Ectodermal cell (in vitro differentiated cells): ENCODE measurements around the gene GPC5.
"Not testable (repeated sequence)": the region's sequence is repeated elsewhere in the genome, so short reads cannot be mapped to it uniquely, and the experiment has no call there.

Source experiments
- H3K27ac ChIP-seq: 2 replicates; pipeline ENCODE4 v1.7.0; 2013; ENCODE audit warnings: mild to moderate bottlenecking, low read depth, low read length; ENCODE audit not compliant: insufficient read depth, poor library complexity, severe bottlenecking
- H3K27me3 ChIP-seq: 2 replicates; pipeline ENCODE4 v1.7.0; 2013; ENCODE audit warnings: mild to moderate bottlenecking, low read length; ENCODE audit not compliant: insufficient read depth, control insufficient read depth, poor library complexity, severe bottlenecking
- H3K36me3 ChIP-seq: one replicate; pipeline ENCODE4 v1.7.0; 2013; ENCODE audit warnings: low read length; ENCODE audit not compliant: control insufficient read depth, insufficient read depth
- H3K4me1 ChIP-seq: one replicate; pipeline ENCODE4 v1.7.0; 2013; ENCODE audit warnings: low read length; ENCODE audit not compliant: control insufficient read depth, insufficient read depth
- H3K4me3 ChIP-seq: 2 replicates; pipeline ENCODE4 v1.7.0; 2013; ENCODE audit warnings: low read depth, low read length, control low read depth; ENCODE audit not compliant: insufficient read depth
- H3K9me3 ChIP-seq: 2 replicates; pipeline ENCODE4 v1.7.0; 2013; ENCODE audit warnings: mild to moderate bottlenecking, low read length, moderate library complexity; ENCODE audit not compliant: control insufficient read depth
- WGBS, 2 experiments: methylation state at CpG; one replicate each; pipeline ENCODE4 v1.1.7; 2013; ENCODE audit warnings: missing lambda C conversion rate in 2 of 2; 5-methylcytosine and 5-hydroxymethylcytosine counted together

GPC5 gene

DNA sequence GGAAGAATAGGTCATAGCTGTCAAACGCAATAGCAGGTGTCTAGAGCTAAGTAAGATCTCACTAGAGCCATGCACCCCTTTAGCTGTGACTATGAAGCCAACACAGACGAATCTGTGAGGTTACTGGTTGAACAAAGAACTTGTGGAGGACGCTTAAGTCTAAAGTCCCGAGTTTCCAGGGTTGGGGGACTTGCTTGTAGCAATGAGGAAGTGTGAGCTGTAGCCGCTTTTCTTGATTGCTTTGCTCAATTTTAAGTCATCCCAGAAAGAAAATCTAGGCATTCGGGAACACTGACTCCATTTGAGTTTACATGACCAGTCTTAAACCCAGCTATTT, 1.6 kb downstream of the GPC5 start:
- WGBS, 2 experiments: 82 to 88% methylated on average over 6 of the region's 6 CpGs
- Histone ChIP-seq H3K9me3 (no peaks in the 10 kb centered on the region), H3K36me3 (no peaks in the 10 kb centered on the region), H3K4me3 (no peak overlapping the region), H3K27ac (no peak overlapping the region), H3K4me1 (peaks cover 3% of the 10 kb centered on the region), H3K27me3 (peaks cover 60% of the 10 kb centered on the region)

- no peak overlapping the region for H3K4me3 ChIP-seq
- H3K9me3 ChIP-seq: no peaks in the 10 kb centered on the region
- peaks cover 60% of the 10 kb centered on the region for H3K27me3 ChIP-seq
- H3K4me1 ChIP-seq: peaks cover 3% of the 10 kb centered on the region
- H3K36me3 ChIP-seq: no peaks in the 10 kb centered on the region
- H3K27ac ChIP-seq: no peak overlapping the region
- 90 to 92% methylated on average over 3 of the region's 3 CpGs for WGBS, 2 experiments
Measured at GRCh38 chr13:91400671-91401070, 2.2 kb downstream of the GPC5 start.

- Histone ChIP-seq H3K27ac (no peak overlapping the region), H3K27me3 (peaks cover 49% of the 10 kb centered on the region), H3K4me3 (no peak overlapping the region), H3K4me1 (peaks cover 3% of the 10 kb centered on the region), H3K36me3 (no peaks in the 10 kb centered on the region), H3K9me3 (no peaks in the 10 kb centered on the region)
- 78 to 98% methylated on average over 1 to 2 of the region's 2 CpGs for WGBS, 2 experiments
Measured at GRCh38 chr13:91401920-91402319, 3.5 kb downstream of the GPC5 start.

- peaks cover 16% of the 10 kb centered on the region for H3K27me3 ChIP-seq
- no peaks in the 10 kb centered on the region for H3K9me3 ChIP-seq
- no peak overlapping the region for H3K27ac ChIP-seq
- 93 to 94% methylated on average over 6 of the region's 6 CpGs for WGBS, 2 experiments
- H3K4me3 ChIP-seq: no peak overlapping the region
- H3K4me1 ChIP-seq: no peaks in the 10 kb centered on the region
- no peaks in the 10 kb centered on the region for H3K36me3 ChIP-seq
Measured at GRCh38 chr13:91405240-91405639, 6.8 kb downstream of the GPC5 start.

- Histone ChIP-seq H3K36me3 (no peaks in the 10 kb centered on the region), H3K27me3 (peaks cover 4% of the 10 kb centered on the region), H3K27ac (no peak overlapping the region), H3K9me3 (no peaks in the 10 kb centered on the region), H3K4me1 (no peaks in the 10 kb centered on the region), H3K4me3 (no peak overlapping the region)
- WGBS, 2 experiments: 9 to 12% methylated on average over 4 of the region's 5 CpGs
Measured at GRCh38 chr13:91406619-91407018, 8.2 kb downstream of the GPC5 start.

GRCh38 chr13:91408971-91409370, 10.6 kb downstream of the GPC5 start:
- Histone ChIP-seq H3K9me3 (no peaks in the 10 kb centered on the region), H3K27me3 (no peaks in the 10 kb centered on the region), H3K4me3 (no peak overlapping the region), H3K27ac (no peak overlapping the region), H3K36me3 (no peaks in the 10 kb centered on the region), H3K4me1 (no peaks in the 10 kb centered on the region)
- WGBS, 2 experiments: 93 to 98% methylated on average over 2 of the region's 2 CpGs

DNA sequence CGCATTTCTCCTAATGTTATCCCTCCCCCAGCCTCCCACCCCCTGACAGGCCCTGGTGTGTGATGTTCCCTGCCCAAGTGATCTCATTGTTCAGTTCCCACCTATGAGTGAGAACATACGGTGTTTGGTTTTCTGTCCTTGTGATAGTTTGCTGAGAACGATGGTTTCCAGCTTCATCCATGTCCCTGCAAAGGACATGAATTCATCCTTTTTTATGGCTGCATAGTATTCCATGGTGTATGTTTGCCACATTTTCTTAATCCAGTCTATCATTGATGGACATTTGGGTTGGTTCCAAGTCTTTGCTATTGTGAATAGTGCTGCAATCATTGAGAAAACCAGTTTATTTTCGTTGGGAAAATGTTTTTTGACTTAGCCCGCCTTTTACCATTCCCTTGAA, 18.2 kb downstream of the GPC5 start:
- WGBS, 2 experiments: 59 to 71% methylated on average over 2 to 3 of the region's 5 CpGs
- not testable (repeated sequence) for H3K4me3 ChIP-seq

DNA sequence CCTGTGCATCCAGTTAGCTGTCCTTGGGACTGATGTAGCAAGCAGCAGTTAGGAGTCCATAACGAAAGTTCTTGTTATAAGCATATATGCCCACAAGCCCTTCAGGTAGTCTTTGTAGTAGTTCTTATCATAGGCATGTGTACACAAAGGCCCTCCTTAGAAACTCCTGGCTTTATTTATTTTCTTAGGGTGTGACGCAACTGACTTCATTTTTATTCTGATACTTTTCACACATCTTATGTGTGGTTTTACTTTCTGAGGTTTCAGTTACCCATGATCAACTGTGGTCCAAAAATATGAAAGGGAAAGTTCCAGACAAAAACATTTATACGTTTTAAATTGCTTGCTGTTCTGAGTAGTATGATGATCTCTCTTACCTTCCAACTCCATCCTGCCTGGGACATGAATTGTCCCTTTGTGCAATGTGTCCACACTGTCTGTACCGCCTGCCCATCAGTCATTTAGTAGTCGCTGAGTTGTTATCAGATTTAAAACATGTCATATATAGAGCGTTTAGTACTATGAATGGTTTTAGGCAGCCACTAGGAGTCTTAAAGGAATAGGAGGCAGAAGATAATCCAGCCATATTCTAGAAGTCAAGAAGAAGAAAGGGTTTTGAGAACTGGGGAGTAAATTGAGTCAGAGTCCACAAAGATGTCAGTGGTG, 19.4 kb downstream of the GPC5 start:
- WGBS, 2 experiments: 74 to 84% methylated on average over 5 to 6 of the region's 6 CpGs
- Histone ChIP-seq H3K27me3 (no peaks in the 10 kb centered on the region), H3K4me3 (no peak overlapping the region), H3K36me3 (no peaks in the 10 kb centered on the region), H3K27ac (no peak overlapping the region), H3K9me3 (no peaks in the 10 kb centered on the region), H3K4me1 (no peaks in the 10 kb centered on the region)

More for the DNA sequence above, 18.2 kb downstream of the GPC5 start:
- H3K27ac ChIP-seq, H3K4me1 ChIP-seq, H3K9me3 ChIP-seq, H3K36me3 ChIP-seq, H3K27me3 ChIP-seq: not testable (repeated sequence)

DNA sequence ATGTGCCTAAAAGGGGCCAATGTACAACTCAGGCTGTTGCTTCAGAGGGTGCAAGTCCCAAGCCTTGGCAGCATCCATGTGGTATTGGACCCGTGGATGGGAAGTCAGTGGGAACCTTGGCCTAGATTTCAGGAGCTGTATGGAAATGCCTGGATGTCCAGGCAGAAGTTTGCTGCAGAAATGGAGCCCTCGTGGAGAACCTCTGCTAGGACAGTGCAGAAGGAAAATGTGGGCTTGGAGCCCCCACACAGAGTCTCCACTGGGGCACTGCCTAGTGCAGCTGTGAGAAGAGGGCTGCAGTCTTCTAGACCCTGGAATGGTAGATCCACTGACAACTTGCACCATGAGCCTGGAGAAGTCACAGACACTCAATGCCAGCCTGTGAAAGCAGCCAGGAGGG, 28.5 kb downstream of the GPC5 start:
- WGBS, 2 experiments: 85 to 88% methylated on average over 2 of the region's 2 CpGs
- H3K4me3 ChIP-seq: no peak overlapping the region
- H3K9me3 ChIP-seq: no peaks in the 10 kb centered on the region
- H3K27me3 ChIP-seq: no peaks in the 10 kb centered on the region
- H3K36me3 ChIP-seq: no peaks in the 10 kb centered on the region
- no peaks in the 10 kb centered on the region for H3K4me1 ChIP-seq
- H3K27ac ChIP-seq: no peak overlapping the region

- H3K9me3 ChIP-seq, H3K27ac ChIP-seq, H3K4me1 ChIP-seq, H3K4me3 ChIP-seq, H3K36me3 ChIP-seq, H3K27me3 ChIP-seq: not testable (repeated sequence)
- whole genome bisulfite sequencing, 2 experiments: 86 to 88% methylated on average over 14 to 15 of the region's 15 CpGs
Measured at GRCh38 chr13:91438674-91439073, 40.3 kb downstream of the GPC5 start.

DNA sequence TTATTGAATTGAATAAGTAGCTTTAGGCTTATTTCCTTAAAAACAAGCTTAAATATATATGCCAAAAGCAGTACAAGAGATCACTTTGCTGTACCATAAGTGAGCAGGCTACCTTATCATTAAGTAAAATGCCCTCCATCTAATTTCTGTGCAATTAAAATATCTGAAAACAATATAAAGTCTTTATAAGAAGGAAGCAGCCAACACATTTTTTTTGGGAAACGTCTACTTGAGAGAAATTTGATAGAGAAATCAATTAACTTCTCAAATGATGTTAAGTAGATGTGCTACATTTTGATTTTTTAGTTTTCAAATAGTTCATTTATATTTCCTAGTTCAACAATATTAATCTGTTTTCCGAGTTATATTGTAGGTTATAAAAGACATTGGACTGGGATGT, 52.5 kb downstream of the GPC5 start:
- Histone ChIP-seq H3K27ac (no peak overlapping the region), H3K36me3 (no peaks in the 10 kb centered on the region), H3K4me3 (no peak overlapping the region), H3K4me1 (no peaks in the 10 kb centered on the region), H3K27me3 (no peaks in the 10 kb centered on the region), H3K9me3 (no peaks in the 10 kb centered on the region)
- 96% methylated on average over 2 of the region's 2 CpGs; no CpG with 5 or more reads in 1 of the 2 experiments for WGBS, 2 experiments
